Hypothalamus (tissue), 51 donors: Measurements from ENCODE around the gene NPAS4.
"Not testable (repeated sequence)": the region's sequence is repeated elsewhere in the genome, so short reads cannot be mapped to it uniquely, and the experiment has no call there.

ENCODE experiments used
- DNase-seq, 51 donors: peaks; one replicate each; lab custom pipeline; 2025; lab: John Stamatoyannopoulos, UW

Gene NPAS4

GRCh38 chr11:66415423-66415822, 5.4 kb upstream of the NPAS4 start:
- no peak for DNase-seq

DNA sequence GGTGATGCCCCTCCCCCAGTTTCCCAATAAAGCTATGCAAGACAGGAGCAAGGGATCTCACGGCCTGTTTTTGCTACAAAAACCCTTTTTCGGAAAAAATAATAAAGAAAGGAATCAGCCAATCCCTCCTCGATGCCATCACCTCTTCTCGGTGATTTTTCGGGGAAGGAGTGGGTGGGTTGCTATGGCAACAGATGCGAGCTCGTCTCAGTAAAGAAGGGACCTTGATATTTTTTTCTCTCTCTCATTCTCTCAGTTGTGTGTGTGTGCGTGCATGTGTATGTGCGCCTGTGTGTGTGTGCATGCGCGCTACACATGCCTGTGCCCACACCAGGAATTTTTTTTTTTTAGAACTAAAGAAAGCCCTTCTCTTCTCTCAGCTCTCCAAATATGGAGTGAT, 3.8 kb upstream of the NPAS4 start:
- DNase-seq: peak in 15 of 51 donors; percentile 8 to 77 (median 23)

GRCh38 chr11:66418168-66418985, 2.5 kb upstream of the NPAS4 start:
- DNase-seq: peak in 34 of 51 donors; percentile 8 to 83 (median 48)

DNA sequence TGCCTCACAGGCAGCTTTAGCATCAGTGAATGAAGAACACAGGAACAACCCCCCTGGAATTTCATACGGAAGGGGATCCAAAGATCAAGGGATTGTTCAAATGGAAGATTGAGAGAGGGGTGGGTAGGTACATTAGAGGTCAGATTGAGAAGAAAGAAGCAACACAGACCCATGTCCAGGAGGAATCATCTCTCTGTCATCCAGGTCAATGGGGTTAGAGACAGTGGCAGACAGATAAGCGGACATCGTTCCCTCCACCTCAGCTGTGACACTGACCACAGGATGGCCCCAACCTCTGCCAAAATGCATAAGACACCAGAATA, 1.9 kb upstream of the NPAS4 start:
- no peak for DNase-seq

- DNase-seq: peak in 5 of 51 donors; percentile 13 to 46 (median 42)
Measured at GRCh38 chr11:66419825-66420224, 1.0 kb upstream of the NPAS4 start.

DNA sequence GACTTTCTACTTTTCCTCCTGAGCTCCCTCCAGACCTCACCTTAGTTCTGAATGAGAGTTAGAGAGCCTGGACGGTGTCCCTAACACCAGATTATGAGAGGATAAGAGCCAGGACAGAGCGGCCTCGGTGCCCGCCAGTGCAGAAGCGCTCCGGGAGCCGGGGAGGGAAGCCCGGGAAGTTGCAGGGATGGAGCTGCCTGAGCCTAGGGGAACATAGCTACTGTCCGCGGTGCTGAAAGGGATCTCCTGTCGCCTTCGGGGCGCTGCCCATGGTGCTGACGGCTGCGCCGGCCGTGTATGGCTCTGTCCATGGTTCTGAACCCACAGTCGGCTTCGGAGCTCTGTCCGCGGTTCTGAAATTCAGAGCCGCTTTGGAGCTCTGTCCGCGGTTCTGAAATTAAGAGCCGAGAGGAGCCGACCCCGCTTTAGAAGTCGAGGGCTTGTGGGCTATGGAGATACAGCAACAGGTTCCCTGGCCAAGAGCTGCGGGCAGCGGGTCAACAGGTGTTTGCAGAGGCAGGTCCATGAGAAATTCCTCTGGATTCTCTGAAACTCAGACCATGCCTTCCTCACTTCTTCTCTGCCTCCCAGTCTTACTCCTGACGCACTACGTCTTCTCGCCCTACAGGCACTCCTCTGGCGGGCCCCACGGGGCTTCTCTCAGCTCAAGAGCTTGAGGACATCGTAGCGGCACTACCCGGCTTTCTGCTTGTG, 814 bp downstream of the NPAS4 start:
- peak in 50 of 51 donors; percentile 11 to 91 (median 73) for DNase-seq

DNA sequence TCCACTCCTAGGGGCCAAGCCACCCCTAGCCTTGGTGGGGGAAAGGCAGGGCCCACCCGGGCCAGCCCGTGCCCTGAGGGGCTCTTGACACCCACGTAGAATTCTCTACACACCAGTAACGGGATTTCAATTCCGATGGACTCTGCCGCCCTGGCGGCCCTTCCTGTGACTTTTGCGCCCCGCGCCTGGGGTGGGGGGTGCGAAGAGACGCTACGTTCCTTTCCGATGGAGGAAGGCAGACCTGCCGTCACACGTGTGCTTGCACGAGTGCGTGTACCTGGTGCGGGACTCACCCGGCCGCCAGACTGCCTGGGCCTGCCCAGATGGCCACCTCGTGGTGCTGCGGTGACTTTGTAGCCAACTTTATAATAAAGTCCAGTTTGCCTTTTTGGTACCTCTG, 5.5 kb downstream of the NPAS4 start:
- no peak for DNase-seq

- DNase-seq: no peak
Measured at GRCh38 chr11:66428933-66429332, 8.1 kb downstream of the NPAS4 start.

- DNase-seq: peak in 46 of 51 donors; percentile 1 to 85 (median 48)
Measured at GRCh38 chr11:66429983-66430602, 9.3 kb downstream of the NPAS4 start.

DNA sequence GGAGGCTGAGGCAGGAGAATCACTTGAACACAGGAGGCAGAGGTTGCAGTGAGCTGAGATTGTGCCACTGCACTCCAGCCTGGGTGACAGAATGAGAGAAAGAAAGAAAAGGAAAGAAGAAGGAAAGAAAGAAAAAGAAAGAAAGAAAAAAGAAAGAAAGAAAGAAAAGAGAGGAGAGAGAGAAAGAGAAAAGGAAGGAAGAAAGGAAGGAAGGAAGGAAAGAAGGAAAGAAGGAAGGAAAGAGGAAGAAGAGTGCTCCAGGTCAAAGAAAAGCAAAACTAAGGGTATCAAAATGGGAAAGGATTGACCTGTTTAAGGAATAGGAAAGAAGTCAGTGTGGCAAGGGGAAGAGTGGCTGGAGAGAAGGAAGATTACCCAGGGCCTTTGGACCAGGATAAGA, 10.5 kb downstream of the NPAS4 start:
- not testable (repeated sequence) for DNase-seq

- not testable (repeated sequence) for DNase-seq
Measured at GRCh38 chr11:66431871-66432329, 11.1 kb downstream of the NPAS4 start.

- DNase-seq: no peak
Measured at GRCh38 chr11:66432597-66432996, 11.8 kb downstream of the NPAS4 start.

DNA sequence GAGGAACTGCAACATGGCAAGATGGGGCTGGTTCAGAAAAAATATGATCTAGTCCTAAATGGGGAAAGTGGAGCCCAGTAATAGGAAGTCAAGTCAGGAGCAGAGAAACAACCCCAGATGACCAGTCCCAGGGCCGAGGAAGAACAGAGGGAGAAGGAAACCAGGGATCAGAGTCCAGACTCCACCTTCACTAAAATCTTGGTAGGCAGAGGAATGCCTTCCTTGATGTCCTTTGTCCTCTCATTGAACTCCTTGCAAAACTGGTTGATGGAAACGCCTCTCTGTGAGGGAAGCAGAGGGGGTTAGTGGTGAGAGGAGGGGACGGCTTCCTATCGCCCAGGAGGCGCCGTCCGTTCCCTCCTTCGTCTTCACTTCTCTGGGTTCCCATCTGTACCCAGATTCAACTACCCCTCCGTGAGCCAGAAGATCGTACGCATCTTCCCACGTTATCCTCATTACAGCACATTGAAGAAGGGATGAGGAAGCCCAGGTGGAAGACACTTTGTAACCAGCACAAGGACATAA, 17.2 kb downstream of the NPAS4 start:
- DNase-seq: no peak

DNA sequence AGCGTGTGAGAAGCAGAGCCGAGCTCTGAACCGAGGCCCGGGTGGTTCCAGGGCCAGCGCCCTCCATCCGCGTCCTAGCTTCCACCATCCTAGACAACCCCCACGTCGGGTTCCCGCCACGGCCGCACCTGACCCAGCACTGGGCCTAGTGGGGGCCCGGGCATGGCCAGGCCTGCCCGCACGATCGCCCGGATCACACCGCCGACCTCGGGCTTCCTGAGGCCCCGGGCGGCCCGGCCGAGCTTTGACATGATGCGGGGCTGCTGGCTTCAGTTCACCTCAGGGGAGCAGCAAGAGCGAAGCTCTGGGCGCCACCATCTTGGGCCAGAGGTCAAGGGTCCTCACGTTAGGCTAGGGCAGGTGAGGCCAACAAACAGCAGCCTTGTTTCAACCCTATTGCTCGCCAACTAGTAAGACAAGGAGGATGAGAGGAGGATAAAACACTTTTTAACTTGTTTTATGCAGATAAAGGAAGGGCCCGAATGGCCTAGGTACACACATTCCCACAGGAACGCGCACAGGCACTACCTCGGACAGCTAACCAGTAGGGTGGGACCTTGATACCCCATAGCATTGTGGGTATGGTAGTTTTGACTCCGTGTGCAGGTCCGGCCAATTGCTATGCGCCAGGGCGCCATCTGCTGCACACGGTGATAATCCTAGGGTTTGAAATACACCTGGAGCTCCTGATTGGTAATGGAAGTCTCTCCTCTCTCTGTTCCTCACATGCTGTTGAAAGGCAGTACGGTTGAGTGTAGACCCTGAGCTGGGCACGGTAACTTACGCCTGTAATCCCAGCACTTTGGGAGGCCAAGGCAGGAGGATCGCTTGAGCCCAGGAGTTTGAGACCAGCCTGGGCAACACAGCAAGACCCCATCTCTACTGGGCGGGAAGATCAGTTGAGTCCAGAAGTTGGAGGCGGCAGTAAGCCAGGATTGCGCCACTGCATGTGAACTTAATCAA, 17.9 kb downstream of the NPAS4 start, which contains the start of gene MRPL11:
TSS of gene MRPL11 (minus strand) at position 345 of the 963 bp plus-strand sequence. CDS start at position 251, 94 bp downstream.
- DNase-seq: peak; percentile 52 to 98 (median 84)

GRCh38 chr11:66440101-66440939, 19.5 kb downstream of the NPAS4 start:
- DNase-seq: not testable (repeated sequence)

DNA sequence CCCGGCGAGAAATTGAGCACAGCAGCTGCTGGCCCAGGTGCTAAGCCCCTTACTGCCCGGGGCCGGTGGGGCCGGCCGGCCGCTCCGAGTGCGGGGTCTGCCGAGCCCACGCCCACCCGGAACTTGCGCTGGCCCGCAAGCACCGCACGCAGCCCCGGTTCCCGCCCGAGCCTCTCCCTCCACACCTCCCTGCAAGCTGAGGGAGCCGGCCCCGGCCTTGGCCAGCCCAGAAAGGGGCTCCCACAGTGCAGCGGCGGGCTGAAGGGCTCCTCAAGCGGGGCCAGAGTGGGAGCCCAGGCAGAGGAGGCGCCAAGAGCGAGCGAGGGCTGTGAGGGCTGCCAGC, 20.1 kb downstream of the NPAS4 start:
- DNase-seq: not testable (repeated sequence)

- no peak for DNase-seq
Measured at GRCh38 chr11:66443602-66444001, 22.8 kb downstream of the NPAS4 start.

- DNase-seq: no peak
Measured at GRCh38 chr11:66447012-66447411, 26.2 kb downstream of the NPAS4 start.

GRCh38 chr11:66448523-66448922, 27.7 kb downstream of the NPAS4 start:
- no peak for DNase-seq
